COLO668 (cell line): Measurements from ENCODE around the gene COL28A1.
"Not testable (repeated sequence)": the region's sequence is repeated elsewhere in the genome, so short reads cannot be mapped to it uniquely, and the experiment has no call there.

Experiments
- DNase-seq: peaks from one replicate; lab custom pipeline; 2025; ENCODE audit not compliant: unreplicated experiment; lab: John Stamatoyannopoulos, UW

COL28A1 gene

DNA sequence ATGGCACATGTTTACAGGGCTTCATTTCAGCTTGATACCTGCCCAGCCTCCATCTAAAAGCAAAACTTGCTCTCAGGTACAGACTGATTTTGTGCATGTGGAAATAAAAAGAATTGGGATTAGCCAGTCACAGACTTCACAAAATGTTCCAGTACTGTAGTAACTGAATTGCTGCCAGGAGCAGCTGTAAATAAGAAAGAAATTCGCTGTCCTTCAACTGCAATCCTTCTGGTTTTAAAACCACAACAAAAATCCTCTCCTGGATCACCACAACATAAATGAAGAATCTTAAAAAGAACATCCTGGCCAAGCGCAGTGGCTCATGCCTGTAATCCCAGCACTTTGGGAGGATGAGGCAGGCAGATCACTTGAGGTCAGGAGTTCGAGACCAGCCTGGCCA is 27.1 kb upstream of the COL28A1 start:
- no peak for DNase-seq

DNA sequence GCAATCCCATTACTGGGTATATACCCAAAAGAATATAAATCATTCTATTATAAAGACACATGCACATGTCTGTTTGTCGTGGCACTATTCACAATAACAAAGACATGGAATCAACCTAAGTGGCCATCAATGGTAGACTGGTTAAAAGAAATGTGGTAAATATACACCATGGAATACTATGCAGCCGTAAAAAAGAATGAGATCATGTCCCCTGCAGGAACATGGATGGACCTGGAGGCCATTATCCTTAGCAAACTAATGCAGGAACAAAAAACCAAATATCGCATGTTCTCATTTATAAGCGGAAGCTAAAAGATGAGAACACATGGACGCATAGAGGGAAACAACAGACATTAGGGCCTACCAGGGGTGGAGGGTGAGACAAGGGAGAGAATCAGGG is 25.9 kb upstream of the COL28A1 start:
- DNase-seq, result not testable (repeated sequence)

DNA sequence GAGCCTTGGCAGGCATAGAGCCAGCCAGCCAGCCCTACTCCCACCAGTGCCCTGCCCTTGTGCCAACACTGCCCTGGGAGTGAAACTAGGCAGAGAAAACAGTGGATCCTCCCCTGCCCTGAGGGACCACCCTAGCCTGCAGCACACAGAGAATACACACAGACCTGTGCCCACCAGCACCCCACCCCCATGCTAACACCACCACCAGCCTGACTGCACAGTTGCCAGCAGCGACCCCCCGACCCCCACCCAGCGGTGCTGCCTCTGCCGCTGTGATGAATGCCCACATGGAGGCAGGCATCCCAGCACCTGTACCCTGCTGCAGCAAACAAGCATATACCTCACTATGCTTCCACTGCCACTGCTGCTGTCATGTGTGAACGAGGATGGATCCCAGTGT is 21.6 kb upstream of the COL28A1 start:
- DNase-seq, result no peak

DNA sequence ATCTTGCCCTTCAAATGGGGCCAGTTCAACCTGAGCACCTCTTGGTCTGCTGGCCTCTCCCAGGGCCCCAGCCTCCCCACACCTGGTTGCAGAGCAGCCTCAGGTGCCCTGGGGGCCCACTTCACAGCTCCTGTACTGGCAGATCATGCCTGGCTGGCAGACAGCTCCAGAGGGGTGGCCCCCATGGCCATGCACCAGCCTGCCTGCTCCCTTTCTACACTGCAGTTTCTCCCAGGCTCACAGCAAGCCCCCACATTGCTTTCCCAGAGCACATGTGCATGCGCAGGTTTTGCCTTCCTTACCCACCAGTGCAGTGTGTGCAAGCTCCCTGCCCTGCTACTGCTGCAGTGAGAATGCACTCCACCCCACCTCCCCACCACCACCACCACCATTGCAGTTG is 21.2 kb upstream of the COL28A1 start:
- DNase-seq, result no peak

DNA sequence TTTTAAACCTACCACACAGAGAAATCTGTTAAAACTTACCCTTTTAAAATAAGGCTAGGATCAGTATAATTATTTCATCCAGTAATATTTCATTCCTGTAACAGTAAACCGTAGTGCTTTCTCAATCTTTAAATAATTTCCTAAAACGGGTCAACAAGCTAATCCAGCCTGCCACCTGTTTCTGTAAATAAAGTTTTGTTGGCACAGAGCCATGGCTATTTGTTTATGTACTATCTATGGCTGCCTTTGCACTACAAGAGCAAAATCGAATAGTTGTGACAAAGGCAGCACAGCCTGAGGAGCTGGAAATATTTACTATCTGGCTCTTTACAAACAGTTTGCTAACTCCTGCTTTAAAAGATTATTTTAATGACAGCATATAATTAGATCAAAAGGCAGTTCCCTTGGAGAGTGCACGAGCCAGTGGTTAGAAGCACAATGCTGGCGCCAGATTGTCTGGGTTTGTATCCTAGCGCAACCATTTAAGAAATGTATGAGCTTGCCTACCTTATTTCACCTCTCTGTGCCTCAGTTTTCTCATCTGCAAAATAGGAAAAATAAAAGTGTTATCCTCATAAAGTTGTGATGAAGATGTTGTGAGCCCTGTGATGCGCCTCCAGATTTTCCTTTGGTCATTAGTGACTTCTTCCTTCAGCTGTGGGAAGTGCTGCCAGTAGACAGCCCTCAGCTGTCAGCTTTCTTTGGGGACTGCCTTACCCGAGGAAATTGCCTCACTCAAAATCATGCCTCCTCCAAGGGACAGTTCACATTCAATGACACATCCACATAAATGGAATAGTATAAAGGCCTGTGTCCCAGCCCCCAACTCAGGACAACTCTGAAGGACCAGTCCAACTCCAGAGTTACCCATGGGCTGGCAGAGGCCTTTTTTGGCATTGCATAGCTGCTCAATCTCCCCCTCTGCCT is 19.2 kb upstream of the COL28A1 start:
- no peak for DNase-seq

DNA sequence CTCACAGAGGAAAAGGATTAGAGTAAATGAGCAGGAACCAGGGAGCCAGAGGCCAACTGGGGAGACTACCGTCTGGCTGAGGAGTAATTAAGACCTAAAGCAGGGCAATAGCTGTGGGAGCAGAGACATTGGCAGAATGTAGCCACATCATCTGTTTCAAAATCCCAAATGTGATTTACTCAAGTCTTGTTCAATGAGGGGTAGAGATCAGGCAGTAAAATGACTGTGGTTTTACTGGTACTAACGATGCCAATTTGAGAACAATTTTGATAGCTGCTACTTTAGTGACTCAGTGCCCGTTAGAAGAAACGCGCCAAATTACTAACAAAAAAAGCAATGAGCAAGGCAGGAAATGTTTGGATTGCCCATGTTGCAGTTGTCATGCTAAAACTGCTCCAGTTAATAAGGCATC is 18.4 kb upstream of the COL28A1 start:
- DNase-seq, result no peak

DNA sequence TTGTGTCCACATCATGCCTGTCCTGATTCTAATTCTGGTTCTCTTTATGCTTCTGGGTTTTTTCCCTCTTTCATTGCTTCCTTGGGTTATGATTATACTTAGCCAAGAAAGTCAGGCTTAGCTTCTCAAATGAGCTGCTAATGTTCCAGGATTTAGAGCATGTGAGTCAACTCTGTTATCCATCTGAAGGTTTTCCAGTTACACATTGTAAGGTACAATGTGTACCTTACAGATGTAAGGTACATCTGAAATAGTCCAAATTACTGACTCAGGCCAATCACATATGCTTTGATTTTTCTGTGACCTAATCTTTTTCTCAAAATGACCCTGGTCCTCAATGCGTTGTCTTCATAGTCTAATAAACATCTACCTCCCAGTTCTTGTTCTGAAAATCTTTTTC is 17.7 kb upstream of the COL28A1 start:
- DNase-seq, result no peak

DNA sequence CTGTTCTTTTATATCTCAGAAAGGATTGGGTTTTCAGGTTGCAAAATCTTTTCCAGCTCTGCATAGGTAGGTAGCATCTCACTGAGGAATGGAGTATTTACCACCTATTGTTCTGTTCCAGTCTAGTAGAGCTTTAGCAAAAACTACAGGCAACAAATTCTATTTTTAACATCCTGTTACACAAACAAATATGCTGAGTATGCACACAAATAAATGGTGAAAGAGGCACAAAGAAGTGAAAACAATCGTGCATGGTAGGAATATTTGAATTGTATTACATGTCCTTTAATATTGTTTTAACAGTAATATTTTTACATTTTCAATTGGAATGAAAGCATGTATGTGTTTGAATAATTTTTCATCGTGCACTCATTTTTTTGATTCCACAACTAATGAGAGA is 16.5 kb upstream of the COL28A1 start:
- DNase-seq, result no peak

DNA sequence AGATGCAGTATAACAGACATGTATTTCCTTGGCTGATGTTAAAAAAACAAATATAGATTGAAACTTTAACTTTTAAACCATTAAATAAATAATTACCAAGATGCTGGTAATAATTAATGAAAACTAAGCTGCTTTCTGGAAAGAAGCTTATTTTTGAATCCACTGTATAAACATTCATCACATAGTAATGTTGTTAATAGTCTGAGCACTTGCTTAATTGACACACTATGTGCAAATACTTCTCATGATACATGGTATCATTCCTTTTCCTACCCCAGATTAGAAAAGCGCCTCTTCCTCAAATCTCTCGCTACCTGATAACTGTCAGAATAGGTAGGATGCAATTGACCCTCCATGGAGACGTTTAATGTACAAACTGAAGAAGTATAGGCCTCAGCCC is 15.0 kb upstream of the COL28A1 start:
- no peak for DNase-seq

DNA sequence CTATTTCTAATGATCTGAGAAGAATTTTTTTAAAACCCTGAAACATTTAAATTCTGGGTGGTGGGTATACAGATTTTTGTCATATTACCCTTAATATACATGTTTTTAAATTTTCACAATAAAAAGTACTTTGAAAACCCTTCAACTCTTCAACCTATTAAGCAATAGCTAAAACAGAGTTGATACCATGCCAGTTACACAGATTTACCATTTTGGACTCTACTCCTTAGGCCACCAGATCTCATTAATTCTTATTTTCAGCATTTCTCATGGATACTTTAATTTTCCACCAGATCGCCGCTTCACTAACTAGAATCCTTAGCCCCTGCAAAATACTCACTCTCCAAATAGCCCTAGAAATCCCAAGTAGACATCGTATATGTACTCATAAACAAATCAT is 12.7 kb upstream of the COL28A1 start:
- DNase-seq, result no peak

DNA sequence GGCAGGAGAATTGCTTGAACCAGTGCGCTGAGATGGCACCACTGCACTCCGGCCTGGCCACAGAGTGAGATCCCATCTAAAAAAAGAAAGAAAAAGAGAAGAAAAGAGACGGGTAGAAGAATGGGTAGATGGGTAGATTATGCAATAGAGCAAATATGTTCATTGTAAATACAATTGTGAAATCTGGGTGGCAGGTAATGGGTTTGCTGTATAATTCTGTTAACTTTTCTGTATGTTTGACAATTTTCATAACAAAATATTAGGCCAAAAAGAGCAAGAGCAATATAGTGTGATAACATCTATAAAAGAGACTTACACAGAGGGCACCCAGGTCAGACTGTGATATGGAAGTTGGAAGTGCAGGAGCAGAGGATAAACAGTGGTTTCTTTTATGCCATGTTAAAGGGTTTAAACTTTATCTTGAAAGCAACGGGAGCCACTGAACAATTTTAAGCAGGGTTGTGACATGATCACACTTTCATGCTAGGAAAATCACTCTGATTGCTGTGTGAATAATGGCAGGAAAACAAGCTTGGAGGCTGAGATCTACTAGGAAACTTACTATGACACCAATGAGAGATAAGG is 6.7 kb upstream of the COL28A1 start:
- no peak for DNase-seq

DNA sequence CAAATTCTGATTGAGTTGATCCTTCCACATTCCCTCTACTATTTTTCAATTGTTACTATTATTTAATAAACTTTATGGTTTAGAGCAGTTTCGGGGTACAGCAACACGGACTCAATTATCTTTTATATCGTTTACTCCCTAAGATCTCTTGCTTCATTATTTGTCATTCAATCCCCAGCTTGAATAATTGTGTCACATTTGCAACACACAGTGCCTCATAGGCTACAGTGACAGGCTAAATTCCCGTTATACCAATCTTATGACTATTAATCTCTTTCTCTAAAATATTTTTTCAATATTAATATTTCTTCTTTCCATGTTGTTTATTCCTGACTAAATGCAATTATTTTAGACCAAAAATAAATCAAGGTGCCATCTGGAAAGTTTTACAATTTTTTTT is 4.0 kb upstream of the COL28A1 start:
- no peak for DNase-seq

DNA sequence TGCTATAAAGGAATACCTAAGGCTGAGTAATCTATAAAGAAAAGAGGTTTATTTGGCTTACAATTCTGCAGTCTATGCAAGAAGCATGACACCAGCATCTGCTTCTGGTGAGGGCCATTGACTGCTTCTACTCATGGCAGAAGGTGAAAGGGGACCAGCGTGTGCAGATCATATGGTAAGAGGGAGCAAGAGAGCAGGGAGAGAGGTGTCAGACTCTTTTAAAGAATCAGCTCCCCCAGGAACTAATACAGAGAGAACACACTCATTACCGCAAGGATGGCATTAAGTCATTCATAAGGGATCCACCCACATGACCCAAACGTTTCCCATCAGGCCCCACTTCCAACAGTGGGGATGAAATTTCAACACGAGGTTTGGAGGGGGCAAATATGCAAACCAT is 3.5 kb upstream of the COL28A1 start:
- no peak for DNase-seq

DNA sequence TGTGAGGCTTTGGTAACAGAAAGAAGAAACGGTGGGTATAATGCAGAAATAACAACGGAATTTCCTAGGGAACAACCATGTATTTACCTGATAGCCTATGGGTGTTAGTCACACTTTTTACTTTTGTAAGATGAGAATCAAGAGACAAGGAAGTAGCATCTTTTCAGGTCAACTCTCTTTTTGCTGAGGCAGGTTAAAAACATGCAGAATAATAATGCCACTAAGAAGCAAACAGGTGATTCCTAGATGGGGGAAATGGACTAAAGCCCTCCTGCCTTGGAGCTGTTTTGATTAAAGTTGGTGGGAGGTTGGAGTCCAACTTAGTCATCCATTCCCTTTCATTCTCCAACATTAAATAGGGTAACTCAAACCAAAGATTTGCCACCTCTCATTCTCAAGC is 2.0 kb upstream of the COL28A1 start:
- DNase-seq, result no peak

DNA sequence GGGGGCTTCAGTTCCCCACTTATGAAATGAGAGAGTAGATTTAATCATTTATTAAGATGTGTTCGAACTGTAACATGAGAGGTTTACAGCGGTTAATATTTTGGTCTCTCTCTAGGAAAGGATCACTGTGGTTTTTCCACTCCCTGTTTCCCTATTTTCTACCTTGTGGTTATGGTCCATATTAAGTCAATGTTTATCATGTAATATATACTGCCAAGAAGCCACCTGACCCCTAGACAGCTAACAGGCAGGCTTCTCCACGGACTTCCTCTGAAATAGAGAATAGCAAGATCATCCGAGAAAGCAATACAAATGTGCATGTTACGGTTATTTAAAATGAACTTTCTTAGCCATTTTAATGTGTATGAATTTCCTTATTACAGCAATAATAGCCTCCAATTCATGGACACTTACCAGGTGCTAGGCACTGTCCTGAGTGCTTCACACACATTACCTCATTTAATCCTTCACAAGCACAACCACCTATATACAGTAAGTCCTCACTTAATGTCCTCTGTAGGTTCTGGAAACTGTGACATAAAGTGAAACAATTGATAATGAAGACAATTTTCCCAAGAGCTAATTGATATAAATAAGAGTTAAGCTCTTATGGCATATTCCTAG is 835 bp upstream of the COL28A1 start:
- peak; percentile 29 for DNase-seq

DNA sequence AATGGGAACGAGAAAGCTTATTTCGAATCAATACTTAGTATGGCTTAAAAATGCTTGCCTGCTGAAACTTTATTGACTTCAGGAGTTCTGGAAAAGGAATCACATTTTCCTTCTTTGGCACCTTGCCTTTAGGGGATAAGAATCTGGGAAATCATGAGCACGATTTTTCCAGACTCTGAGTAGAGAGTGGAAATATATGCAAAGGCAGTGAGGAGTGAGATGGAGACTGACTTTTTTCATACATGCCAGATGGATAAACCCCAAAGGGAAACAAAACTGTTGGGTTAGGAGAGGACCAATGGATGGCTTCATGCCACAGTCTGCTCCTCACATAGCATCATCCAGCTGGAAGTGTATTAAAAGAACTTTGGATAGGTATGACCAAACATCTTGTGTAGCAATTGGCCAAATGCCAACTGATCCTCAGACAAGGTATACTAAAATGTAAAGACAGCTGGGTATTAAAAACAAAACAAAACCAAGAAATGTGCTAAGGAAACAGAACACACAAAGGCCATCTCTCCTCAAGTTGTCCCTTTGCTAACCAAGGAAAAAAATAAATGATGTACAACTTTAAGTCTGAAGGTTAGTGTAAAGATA is 1.7 kb downstream of the COL28A1 start:
- DNase-seq, result no peak

DNA sequence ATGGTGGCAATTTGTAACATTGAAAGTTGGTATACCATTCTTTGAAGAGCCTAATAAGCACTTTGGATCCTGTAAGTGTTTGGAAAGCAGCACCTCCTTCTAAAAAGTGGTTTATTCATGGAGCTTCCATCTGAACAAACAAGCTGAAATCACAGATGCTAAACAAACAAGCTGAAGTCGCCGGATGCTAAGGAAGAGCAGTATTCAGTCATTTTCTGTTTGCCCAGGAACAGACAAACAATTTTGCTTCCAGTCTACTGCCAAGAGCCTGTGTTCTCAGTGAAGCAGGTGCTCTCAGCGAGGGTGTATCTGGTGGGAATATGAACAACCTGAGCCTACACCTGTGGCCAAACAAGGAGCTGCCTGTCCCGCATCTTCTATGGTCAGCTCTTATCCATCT is 6.3 kb downstream of the COL28A1 start:
- peak; percentile 66 for DNase-seq

DNA sequence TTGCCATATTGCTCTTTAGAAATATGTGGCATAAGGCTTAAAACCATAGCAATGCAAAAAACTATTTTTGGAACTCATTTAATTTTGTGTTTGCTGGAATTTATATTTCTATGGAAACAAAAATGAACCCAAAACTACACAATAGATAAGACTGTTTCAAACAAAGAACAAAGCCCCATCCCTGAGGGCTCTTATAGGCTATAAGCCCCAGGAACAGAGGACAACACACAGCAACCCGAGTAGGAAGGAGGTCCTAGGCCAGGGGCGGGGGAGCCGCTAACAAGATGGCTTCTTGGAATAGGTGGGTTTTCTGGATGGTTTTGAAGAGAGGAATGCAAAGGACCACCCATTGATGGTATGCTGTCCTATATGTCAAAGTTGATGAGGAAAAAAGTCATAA is 8.6 kb downstream of the COL28A1 start:
- no peak for DNase-seq

DNA sequence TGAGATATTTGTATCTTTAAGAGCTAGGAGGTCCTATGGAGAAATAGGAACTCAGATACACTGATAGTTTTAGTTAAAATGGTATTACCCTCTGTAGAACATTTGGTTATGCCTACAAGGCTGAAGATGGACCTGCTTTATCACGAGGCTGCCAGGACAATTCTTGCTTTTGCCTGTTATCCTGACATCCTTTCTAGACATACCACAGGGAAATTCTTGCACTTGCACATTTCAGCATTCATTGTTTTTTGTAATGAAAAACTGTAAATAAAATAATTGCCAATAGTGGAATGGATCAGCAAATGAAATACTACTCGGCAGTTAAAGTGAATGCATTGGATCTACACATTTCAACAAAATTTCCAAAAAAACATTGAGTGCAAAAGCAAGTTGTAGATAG is 9.7 kb downstream of the COL28A1 start:
- no peak for DNase-seq

DNA sequence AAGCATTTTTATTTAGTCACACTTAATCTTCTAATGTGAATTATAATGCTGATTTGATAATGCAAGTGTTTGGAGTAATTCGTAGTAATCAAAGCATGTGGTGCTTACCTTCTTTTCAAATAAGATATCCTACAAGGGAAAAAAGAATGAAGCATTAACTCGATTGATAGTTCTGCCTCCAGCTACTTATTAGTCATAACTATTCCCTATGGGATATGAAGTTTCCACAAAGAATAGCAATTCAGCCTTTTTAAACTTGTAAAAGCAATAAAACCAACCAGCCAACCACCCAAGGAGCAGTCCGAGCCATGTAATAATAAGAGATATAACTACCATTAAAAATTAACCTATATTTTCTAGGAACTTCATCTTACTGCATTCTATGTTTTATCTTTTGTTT is 11.6 kb downstream of the COL28A1 start:
- DNase-seq, result no peak

DNA sequence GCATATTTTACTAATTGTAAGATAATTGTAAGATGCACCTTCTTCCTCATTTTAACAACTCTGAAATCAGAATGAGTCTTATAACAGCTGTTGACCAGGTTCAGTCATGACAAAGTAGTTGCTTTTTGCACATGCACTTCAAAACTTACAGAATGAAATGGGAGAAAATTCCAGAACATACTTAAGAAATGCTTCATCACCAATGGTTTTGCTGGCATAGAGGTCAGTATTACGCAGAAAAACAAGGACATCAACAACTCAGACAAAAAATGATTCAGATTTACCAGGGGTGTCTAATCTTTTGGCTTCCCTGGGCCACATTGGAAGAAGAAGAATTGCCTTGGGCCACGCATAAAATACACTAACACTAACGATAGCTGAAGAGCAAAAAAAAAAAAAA is 13.3 kb downstream of the COL28A1 start:
- DNase-seq, result no peak

DNA sequence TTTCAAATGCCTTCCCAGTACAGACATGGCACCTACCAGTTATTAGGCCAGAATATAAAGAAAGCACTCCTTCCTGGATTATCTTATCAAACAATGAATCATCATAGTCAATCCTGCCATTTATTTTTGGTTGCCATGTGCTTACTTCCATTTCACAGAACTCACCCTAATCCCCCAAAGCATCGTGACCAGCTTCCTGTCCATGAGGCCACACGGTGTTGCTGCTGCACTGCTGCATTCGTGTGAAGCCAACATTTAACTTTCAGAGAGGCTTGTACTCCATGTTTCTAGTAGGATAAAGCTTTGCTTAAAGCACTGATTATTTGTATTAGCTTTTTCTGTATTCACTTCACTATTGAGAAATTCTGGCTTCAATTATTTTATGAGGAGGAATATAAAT is 14.4 kb downstream of the COL28A1 start:
- DNase-seq, result no peak
